Tibial nerve (tissue), 4 donors: ENCODE data around the gene PEMT. TPM values are rescaled to one million over a fixed set of nuclear protein-coding genes. Genes with fewer than 3 reads are reported as not detected.
"Not testable (repeated sequence)": the region's sequence is repeated elsewhere in the genome, so short reads cannot be mapped to it uniquely, and the experiment has no call there.

Experiments used
- DNase-seq, 2 donors: peaks; one replicate each; pipeline ENCODE4 v3.0.0-alpha.2; 2019; ENCODE audit warnings: low spot score in 2 of 2
- H3K27ac ChIP-seq, 4 donors: fragments of 200-600 bp; sonication (generic) in 3 of 4; one replicate each; pipeline ENCODE4 v1.5.1; 2017 to 2019; ENCODE audit warnings: mild to moderate bottlenecking in 1 of 4
- H3K27me3 ChIP-seq, 2 donors: fragments of 200-600 bp; sonication (generic) in 1 of 2; one replicate each; pipeline versions ENCODE4 v1.5.1 to v1.6.0; 2017 to 2019
- H3K36me3 ChIP-seq, 3 donors: fragments of 200-600 bp; sonication (generic); one replicate each; pipeline ENCODE4 v1.5.1; 2018 to 2019
- H3K4me1 ChIP-seq, 4 donors: fragments of 200-600 bp; sonication (generic) in 3 of 4; one replicate each; pipeline ENCODE4 v1.5.1; 2017 to 2019
- H3K4me3 ChIP-seq, 4 donors: fragments of 200-600 bp; sonication (generic) in 3 of 4; one replicate each; pipeline ENCODE4 v1.5.1; 2017 to 2019; ENCODE audit warnings: mild to moderate bottlenecking in 1 of 4, moderate library complexity in 1 of 4
- H3K9me3 ChIP-seq, 4 donors: fragments of 200-600 bp; sonication (generic) in 3 of 4; one replicate each; pipeline ENCODE4 v1.5.1; 2017 to 2019
- EP300 ChIP-seq, 2 donors: sonication (generic); formaldehyde crosslinking; IDR thresholded peaks; one replicate each; pipeline ENCODE4 v1.6.1; 2017; ENCODE audit warnings: antibody characterized with exemption in 2 of 2, mild to moderate bottlenecking in 1 of 2
- POLR2A ChIP-seq, 2 donors: fragments of 450-650 bp; IDR thresholded peaks; one replicate each; pipeline ENCODE4 v1.6.1; 2017; ENCODE audit warnings: antibody characterized with exemption in 2 of 2, mild to moderate bottlenecking in 2 of 2, moderate library complexity in 2 of 2
- WGBS, 2 donors: methylation state at CpG; one replicate each; pipeline ENCODE4 v1.1.5; 2018; 5-methylcytosine and 5-hydroxymethylcytosine counted together
- total RNA-seq, 4 donors: library from RNA; depleted of rRNA; stranded (reverse); fragments of >200 nt; gene quantifications; one replicate each; pipeline ENCODE4 v1.1.0, GENCODE V29; 2016
- TF ChIP-seq, protein P1 (sequence below), 5 experiments: fragments of 200-600 bp in 3 of 5; fragments of 450-650 bp in 2 of 5; sonication (generic) in 3 of 5; IDR thresholded peaks; one replicate each; pipeline ENCODE4 v1.5.1; 2016 to 2019; ENCODE audit warnings: antibody characterized with exemption in 5 of 5, mild to moderate bottlenecking in 3 of 5, moderate library complexity in 2 of 5

The PEMT gene, protein sequence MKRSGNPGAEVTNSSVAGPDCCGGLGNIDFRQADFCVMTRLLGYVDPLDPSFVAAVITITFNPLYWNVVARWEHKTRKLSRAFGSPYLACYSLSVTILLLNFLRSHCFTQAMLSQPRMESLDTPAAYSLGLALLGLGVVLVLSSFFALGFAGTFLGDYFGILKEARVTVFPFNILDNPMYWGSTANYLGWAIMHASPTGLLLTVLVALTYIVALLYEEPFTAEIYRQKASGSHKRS
- 10 to 100 TPM; 29.5 to 80.8 (median 58.8) TPM for total RNA-seq

DNA sequence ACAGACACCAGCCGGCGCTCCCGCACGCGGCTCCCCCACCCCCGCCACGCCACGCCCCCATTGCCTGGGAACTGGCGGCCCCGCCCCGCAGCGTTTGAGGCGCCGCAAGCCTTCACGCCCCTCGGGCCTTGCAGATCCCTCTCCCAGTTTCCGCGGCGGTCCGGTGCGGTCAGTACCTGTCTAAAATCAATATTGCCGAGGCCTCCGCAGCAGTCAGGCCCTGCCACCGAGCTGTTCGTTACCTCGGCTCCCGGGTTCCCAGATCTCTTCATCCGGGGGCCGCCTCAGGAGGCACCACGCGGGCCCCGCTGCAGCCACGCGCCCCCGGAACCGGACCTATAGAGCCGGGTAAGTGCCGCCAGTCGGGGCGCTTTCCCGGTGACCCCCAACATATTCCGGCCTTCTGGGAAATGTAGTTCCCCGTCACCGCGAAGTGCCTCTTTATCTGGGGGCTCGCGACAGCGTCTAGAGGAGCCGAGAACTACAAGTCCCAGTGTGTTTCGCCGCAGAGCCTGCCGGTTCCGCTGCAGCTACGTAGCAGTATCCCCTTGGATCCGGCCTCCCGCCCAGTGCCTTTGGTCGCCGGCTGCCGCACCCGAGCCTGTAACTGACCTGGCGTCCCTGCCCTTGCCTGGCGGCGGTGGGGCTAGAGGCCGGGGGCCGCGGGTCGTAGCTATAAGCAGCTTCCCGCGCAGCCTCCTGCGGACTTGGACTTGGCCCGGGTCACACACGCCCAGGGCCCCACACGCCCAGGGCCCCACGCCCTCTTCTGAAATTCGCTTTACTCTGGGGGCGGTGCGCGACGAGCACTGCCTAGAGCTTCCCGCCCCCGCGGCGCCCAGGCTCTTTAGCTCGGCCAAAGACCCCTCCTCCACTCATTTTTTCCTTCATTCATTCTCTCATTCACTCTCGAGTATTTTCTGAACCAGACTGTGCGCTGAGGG, at the start of gene PEMT:
PEMT (minus strand) TSS at position 354 of the 944 bp plus-strand sequence; CDS start at position 272, 82 bp downstream.
- TF ChIP-seq, protein P1, sequence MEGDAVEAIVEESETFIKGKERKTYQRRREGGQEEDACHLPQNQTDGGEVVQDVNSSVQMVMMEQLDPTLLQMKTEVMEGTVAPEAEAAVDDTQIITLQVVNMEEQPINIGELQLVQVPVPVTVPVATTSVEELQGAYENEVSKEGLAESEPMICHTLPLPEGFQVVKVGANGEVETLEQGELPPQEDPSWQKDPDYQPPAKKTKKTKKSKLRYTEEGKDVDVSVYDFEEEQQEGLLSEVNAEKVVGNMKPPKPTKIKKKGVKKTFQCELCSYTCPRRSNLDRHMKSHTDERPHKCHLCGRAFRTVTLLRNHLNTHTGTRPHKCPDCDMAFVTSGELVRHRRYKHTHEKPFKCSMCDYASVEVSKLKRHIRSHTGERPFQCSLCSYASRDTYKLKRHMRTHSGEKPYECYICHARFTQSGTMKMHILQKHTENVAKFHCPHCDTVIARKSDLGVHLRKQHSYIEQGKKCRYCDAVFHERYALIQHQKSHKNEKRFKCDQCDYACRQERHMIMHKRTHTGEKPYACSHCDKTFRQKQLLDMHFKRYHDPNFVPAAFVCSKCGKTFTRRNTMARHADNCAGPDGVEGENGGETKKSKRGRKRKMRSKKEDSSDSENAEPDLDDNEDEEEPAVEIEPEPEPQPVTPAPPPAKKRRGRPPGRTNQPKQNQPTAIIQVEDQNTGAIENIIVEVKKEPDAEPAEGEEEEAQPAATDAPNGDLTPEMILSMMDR (IDR thresholded peaks at IDR 0.05), result peak in 1 of 5 experiments; percentile 48
- peak in 1 of 2 donors; percentile 63 for TF ChIP-seq POLR2A (IDR thresholded peaks at IDR 0.05)
- peak; percentile 80 to 90 for TF ChIP-seq EP300 (IDR thresholded peaks at IDR 0.05)
- Histone ChIP-seq H3K9me3 (no peaks in the 10 kb centered on the region), H3K4me3 (peak within 1 kb of the TSS; percentile 79 to 86 (median 80)), H3K27ac (peak within 1 kb of the TSS; percentile 73 to 88 (median 84)), H3K4me1 (peaks cover 0 to 57% (median 17%) of the 10 kb centered on the region in 4 donors), H3K36me3 (no peaks in the 10 kb centered on the region), H3K27me3 (no peaks in the 10 kb centered on the region)
- DNase-seq, result peak; percentile 93 to 96
- 0 to 1% methylated on average over 39 to 68 of the region's 86 CpGs for WGBS, 2 donors

DNA sequence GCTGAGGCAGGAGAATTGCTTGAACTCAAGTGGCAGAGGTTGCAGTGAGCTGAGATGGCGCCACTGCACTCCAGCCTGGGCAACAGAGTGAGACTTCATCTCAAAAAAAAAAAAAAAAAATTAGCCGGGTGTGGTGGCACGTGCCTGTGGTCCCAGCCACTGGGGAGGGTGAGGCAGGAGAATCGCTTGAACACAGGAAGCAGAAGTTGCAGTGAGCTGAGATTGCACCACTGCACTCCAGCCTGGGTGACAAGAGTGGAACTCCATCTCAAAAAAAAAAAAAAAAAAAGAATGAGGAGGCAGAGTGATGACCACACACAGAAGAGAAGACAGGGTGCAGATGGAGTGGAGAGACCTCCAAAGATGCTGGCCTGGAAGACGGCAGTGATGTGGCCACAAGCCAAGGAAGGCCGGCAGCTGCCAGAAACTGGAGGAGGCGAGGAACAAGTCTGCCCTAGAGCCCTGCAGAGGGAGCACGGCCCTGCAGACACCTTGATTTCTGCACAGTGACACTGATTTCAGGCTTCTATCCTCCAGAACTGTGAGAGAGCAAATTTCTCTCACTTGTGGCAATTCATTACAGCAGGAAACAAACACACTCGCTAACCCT, 48.3 kb upstream of the PEMT start:
- H3K27me3 ChIP-seq, DNase-seq, H3K36me3 ChIP-seq, H3K4me3 ChIP-seq, H3K27ac ChIP-seq, H3K9me3 ChIP-seq: not testable (repeated sequence)
- WGBS, 2 donors, result 58 to 71% methylated on average over 9 of the region's 9 CpGs
- peaks cover 0 to 15% (median 0%) of the 10 kb centered on the region in 4 donors for H3K4me1 ChIP-seq

DNA sequence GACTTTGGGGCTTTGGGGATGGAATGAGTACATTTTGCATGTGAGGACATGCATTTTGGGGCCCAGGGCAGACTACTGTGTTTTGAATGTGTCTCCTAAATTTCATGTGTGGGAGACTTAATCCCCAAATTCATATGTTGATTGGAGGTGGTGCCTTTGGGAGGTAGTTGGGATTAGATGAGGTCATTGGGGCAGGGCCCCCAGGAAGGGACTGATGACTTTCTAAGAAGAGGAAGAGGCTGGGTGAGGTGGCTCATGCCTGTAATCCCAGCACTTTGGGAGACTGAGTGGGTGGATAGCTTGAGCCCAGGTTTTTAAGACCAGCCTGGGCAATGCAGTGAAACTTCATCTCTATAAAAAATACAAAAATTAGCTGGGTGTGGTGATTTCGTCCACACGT, 47.0 kb upstream of the PEMT start:
- no peak for TF ChIP-seq EP300 (IDR thresholded peaks at IDR 0.05)
- no peak for TF ChIP-seq POLR2A (IDR thresholded peaks at IDR 0.05)
- TF ChIP-seq, protein P1 (IDR thresholded peaks at IDR 0.05), result no peak
- Histone ChIP-seq H3K36me3 (no peaks in the 10 kb centered on the region), H3K27me3 (no peaks in the 10 kb centered on the region), H3K4me1 (peaks cover 0 to 15% (median 0%) of the 10 kb centered on the region in 4 donors), H3K4me3 (no peak overlapping the region), H3K27ac (no peak overlapping the region), H3K9me3 (no peaks in the 10 kb centered on the region)
- no peak for DNase-seq
- WGBS, 2 donors, result 80 to 87% methylated on average over 2 of the region's 2 CpGs

DNA sequence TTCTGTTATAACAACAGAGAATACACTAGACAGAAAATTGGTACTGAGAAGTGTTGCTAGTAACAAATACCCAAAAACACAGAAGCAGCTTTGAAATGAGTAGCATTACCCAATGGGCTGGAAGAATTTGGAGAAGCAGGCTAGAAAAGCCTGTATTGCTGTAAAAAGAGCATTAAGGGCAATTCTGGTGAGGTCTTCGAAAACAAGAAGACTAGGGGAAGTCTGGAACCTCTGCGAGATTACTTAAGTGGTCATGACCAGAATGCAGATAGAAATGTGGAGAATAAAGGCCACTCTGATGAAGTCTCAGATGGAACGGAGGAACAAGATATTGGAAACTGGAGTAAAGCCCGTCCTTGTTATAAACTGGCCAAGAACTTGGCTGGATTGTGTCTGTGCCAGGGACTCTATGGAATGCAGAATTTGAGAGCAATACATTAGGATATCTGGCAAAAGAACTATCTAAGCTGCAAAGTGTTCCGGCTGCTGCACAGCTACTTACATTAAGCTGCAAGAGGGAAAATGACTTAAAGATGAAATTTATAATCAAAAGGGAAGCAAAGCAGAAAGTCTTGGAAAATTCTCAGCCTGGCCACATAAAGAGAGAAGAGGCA, 44.9 kb upstream of the PEMT start:
- no peaks in the 10 kb centered on the region for H3K36me3 ChIP-seq
- TF ChIP-seq POLR2A (IDR thresholded peaks at IDR 0.05), result no peak
- TF ChIP-seq, protein P1 (IDR thresholded peaks at IDR 0.05), result no peak
- TF ChIP-seq EP300 (IDR thresholded peaks at IDR 0.05), result no peak
- no peak for DNase-seq
- peak overlapping the region in 2 of 4 donors; percentile 34 to 47 for H3K27ac ChIP-seq
- 24 to 31% methylated on average over 5 of the region's 5 CpGs for WGBS, 2 donors
- H3K4me1 ChIP-seq, result peaks cover 0 to 7% (median 0%) of the 10 kb centered on the region in 4 donors
- no peaks in the 10 kb centered on the region for H3K9me3 ChIP-seq
- no peaks in the 10 kb centered on the region for H3K27me3 ChIP-seq
- H3K4me3 ChIP-seq, result no peak overlapping the region

DNA sequence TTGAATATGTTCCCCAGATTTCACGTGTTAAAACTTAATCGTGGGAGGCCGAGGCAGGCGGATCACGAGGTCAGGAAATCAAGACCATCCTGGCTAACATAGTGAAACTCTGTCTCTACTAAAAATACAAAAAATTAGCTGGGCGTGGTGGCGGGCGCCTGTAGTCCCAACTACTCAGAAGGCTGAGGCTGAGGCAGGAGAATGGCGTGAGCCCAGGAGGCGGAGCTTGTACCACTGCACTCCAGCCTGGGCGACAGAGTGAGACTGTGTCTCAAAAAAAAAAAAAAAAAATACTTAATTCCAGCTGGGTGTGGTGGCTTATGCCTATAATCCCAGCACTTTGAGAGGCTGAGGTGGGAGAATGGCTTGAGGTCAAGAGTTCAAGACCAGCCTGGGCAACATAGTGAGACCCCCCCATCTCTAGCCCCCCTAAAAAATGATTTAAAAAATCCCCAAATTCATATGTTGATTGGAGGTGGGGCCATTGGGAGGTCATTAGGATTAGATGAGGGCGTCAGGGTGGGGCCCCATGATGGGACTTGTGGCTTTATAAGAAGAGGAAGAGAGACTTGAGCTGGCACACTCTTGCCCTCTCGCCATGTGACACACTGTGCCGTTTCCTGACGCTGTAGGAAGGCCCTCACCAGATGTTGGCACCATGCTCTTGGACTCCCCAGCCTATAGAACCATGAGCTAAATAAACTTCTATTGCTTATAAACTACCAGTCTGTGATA, 44.2 kb upstream of the PEMT start:
- not testable (repeated sequence) for H3K27me3 ChIP-seq, DNase-seq, H3K4me1 ChIP-seq, H3K9me3 ChIP-seq, H3K36me3 ChIP-seq, H3K4me3 ChIP-seq
- WGBS, 2 donors, result 61 to 62% methylated on average over 15 of the region's 15 CpGs
- H3K27ac ChIP-seq, result peak overlapping the region in 2 of 4 donors; percentile 34 to 47
